DMS53 treated with DMSO at 0.1 percent for 48 hours (cell line): ENCODE results near the gene PCGF1.

ENCODE experiments used
- DNase-seq: peaks from one replicate; lab custom pipeline; 2025; ENCODE audit not compliant: unreplicated experiment; lab: John Stamatoyannopoulos, UW

PCGF1 gene

GRCh38 chr2:74515981-74516633, 8.6 kb upstream of the PCGF1 start:
- DNase-seq, result peak; percentile 52

GRCh38 chr2:74515271-74515980, 7.9 kb upstream of the PCGF1 start:
- DNase-seq, result no peak

- no peak for DNase-seq
Observed at GRCh38 chr2:74514368-74515270, 7.1 kb upstream of the PCGF1 start, which contains the start of gene TLX2. Gene TLX2, plus strand, starts transcription at chr2:74514450. Its CDS starts 357 bp downstream, at chr2:74514807.

DNA sequence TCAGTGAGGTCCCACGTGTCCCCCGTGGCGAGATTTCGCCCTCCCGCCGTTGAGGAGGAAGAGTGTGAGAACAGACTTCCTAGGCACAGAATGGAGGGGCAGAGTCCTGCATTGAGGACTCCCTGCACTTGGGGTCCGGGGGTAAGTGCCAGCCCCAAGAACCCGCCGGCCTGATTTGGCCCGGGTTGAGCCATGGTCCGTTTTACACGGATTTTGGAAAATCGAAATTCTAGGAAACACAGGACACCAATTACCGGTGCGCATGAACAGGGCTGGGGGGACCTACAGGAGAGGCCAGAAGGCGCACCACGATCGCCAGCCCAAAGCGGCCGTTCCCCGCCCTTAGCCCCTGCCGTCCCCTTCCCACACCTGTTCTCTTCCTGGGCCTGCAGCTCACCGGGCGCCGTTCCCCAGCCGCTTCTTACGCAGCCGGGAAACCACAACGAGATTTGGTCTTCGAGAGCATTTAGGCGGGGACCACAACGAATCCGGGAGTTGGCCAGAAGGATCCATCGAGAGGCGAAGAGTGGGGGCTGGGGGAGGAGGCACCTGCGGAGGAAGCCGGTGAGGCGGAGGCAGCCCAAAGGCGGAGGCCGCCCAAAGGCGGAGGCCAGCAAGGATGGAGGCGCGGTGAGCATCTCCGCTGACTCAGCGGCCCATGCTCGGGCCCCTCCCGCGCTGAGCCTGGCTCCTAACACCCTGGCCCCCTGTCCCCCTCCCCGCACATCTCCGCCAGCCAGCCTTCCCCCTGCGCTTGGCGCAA, 6.3 kb upstream of the PCGF1 start:
- no peak for DNase-seq

DNA sequence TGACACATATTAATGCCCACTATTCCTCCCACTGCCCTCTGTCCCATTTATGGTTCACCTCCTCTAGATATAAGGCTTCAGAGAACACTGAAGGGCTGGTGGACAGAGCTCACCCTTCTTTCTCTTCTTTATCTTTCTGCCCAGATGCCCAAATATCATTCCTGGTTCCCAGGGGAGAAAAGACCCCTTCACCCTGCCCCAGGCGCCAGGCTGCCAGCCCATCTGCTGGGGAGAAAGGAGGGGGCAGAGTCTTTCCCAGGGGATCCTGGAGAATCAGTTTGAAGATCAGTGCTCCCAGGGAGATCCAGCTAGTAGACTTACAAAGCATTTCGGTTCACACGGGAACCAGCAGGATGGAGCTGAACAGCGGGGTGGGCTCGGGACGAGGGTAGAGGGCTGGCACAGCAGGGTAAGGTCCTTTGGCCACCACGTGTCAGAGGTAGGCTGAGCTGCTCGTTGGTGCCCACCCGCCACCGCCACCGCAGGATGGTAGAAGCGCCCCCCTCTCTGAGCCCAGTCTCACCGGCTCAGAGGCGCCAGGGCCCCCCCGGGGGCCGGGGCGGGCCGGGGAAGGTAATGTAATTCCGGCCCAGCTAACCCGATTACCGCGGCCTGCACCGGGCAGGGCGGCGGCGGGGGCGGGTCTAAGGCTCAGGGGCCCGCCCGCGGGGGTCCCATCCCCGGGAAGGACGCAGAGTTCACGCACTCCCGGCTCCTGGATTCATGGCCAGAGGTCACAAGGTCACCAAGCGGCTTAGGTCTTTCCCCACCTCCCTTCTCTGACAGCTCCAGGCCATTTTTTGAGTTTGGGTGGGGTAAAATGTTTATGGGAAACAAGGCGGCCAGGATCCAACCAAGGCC, 5.5 kb upstream of the PCGF1 start:
- no peak for DNase-seq

GRCh38 chr2:74511104-74511989, 3.9 kb upstream of the PCGF1 start:
- DNase-seq, result no peak

GRCh38 chr2:74510272-74510671, 2.8 kb upstream of the PCGF1 start:
- no peak for DNase-seq

- peak; percentile 18 for DNase-seq
Observed at GRCh38 chr2:74507926-74508520, 528 bp upstream of the PCGF1 start.

- no peak for DNase-seq
Observed at GRCh38 chr2:74505448-74506246, 1.8 kb downstream of the PCGF1 start.

DNA sequence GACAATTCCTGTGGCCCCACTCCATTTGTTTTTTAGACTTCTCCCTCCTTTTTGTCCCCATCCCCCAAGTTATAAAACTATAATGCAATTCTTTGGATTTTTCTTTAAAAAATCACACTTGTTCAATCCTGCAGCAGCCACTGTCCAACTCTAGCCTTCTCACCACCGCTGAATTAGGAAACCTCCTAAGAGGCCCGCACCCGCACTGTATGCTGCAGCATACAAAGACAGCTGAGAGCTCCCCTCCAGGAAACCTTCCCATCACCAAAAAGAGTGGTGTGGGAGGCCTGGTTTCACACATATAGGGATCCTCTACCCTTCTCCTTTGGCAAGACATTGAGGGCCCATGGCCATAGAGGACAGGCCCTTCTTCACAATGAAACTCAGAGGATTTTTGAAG, 2.9 kb downstream of the PCGF1 start:
- no peak for DNase-seq

- no peak for DNase-seq
Observed at GRCh38 chr2:74503506-74504475, 3.7 kb downstream of the PCGF1 start.

DNA sequence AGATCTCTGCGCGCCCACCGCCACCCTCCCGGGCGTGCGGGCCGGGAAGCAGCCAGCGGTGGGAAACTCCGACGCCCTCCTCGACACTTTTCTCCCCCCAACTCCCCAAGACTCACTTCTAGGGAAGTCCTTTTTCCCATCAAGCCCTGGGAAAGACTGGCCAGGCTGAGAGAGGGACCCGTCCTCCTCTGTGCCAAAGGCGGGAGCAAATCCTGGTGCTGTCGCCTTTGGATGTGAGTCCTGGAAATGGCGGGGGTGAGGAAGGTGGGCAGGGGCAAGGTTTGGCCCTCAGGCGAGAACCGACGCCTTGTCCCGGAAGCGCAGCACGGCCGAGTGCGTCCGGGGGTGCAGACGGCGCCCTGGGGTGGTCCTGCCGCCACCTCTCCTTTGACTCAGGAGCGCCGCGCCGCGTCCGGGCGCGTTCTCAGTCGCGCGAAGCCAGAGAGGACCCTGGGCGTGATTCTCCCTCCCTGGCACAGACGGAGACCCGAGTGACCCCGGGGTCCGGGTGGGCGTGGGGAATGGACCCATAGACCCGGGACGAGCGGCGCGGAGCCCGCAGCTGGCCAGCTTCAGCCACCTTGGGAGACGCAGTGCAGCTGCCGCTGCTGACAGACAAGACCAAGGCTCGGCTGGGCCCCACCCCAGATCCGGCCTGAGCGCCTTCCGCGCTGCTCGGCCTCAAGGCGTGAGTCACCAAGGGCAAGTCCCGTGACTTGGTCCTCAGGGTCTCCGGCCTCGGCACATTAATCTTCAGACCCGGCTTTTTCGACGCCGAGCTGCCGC, 4.6 kb downstream of the PCGF1 start:
- peak; percentile 37 for DNase-seq

DNA sequence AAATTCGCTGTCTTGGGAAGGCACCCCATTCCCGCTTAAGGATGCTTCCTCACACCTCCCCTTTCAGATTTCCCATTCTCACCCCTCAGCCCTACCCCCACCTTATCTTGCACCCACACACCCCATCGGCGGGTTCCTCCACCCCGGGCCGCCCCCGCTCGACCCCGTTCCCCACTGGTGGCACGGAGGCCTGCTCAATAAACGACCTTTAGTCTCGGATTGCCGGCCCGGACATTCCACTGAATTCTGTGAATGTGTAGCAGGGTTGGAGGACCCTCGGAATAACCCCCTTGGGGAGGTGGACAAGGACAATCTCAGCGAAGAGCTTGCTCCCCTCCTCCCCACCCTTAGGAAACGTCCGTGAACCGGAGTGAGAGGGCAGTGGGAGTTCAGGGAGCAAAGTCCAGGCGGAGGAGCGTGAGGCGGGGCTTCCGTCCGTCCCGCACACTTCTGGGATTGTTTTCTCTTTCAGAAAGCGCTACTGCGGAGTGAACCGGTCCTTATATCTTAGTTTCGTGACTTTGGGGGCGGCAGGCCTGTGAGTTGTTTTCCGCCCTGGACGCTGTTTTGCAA, 5.3 kb downstream of the PCGF1 start:
- DNase-seq, result peak; percentile 23

DNA sequence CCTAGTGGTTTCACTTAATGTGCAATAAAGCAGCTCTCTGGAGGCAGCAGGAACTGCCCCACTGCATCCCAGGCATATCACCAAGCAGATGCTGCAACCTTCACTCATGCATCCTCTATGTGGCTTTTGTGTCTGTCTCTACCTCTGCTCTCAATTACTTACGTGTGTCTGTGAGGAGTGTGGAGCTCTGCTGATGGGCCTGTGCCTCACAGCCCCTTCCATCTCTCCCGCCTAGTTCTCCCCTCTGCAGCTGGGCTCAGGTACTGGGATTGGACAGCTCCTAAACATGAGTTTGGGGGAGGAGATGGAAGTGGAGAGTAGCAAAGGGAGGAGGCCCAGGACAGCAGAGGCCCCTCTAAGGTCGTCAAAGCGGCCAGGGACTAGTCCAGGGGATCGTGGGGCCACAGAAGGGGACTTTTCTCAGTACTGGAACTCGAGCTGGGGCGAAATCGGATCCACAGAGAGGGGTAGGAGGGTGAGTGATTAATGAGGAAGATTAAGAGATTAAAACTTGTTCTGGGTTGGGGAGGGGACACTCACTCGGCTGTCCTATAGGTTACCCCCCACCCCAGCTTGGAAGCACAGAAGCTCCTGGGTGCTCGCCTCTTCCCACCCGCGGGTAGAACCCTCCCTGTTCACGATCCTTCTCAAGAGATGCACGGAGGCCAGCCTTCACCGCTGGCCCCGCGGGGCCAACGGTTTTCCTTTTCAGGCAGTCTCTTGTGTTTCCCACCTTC, 6.0 kb downstream of the PCGF1 start:
- no peak for DNase-seq

DNA sequence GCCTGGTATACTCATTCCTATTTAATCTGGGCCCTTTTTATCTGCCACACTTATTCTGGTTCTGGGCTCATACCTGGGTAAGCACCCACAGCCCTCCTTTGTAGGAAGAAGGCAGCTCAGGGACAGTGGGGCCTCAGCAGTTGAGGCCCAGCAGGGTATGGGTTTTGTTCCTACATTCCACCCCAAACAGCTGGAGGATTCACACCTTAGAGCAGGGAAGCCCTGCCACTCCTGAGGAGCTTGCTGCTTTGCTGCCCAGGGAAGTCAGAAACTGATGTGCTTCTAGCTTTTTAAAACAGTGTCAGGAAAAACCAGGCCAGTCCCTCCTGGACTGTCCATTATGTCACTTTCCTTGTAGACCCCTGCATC, 6.9 kb downstream of the PCGF1 start:
- no peak for DNase-seq
